GM10847 (cell line): ENCODE data around the gene RGL1.

Experiments used
- POLR2A ChIP-seq: IDR thresholded peaks from 2 replicates; pipeline ENCODE4 v1.6.1; 2011; ENCODE audit not compliant: insufficient read length; ENCODE audit errors: extremely low read depth

Gene RGL1

GRCh38 chr1:183903101-183903500 lies 98.2 kb downstream of the RGL1 start:
- no peak for TF ChIP-seq POLR2A

GRCh38 chr1:183905508-183906113 lies 100.7 kb downstream of the RGL1 start:
- no peak for TF ChIP-seq POLR2A

GRCh38 chr1:183907070-183907469 lies 102.2 kb downstream of the RGL1 start:
- no peak for TF ChIP-seq POLR2A

- no peak for TF ChIP-seq POLR2A
These were observed 103.2 kb downstream of the RGL1 start for GRCh38 chr1:183908079-183908478.

GRCh38 chr1:183909672-183910071 lies 104.8 kb downstream of the RGL1 start:
- no peak for TF ChIP-seq POLR2A

GRCh38 chr1:183910845-183911244 lies 105.9 kb downstream of the RGL1 start:
- TF ChIP-seq POLR2A, result no peak

GRCh38 chr1:183911285-183911684 lies 106.4 kb downstream of the RGL1 start:
- TF ChIP-seq POLR2A, result no peak

- TF ChIP-seq POLR2A, result no peak
These were observed 107.5 kb downstream of the RGL1 start for GRCh38 chr1:183912265-183912886.

- TF ChIP-seq POLR2A, result no peak
These were observed 108.7 kb downstream of the RGL1 start for GRCh38 chr1:183913567-183913993.

- TF ChIP-seq POLR2A, result no peak
These were observed 109.4 kb downstream of the RGL1 start for GRCh38 chr1:183914276-183914675.

- no peak for TF ChIP-seq POLR2A
These were observed 110.0 kb downstream of the RGL1 start for GRCh38 chr1:183914891-183915290.

GRCh38 chr1:183915625-183916510 lies 110.9 kb downstream of the RGL1 start:
- TF ChIP-seq POLR2A, result no peak

GRCh38 chr1:183916574-183916973 lies 111.7 kb downstream of the RGL1 start:
- no peak for TF ChIP-seq POLR2A

GRCh38 chr1:183918589-183918988 lies 113.7 kb downstream of the RGL1 start:
- TF ChIP-seq POLR2A, result no peak

GRCh38 chr1:183920651-183921050 lies 115.7 kb downstream of the RGL1 start:
- no peak for TF ChIP-seq POLR2A

GRCh38 chr1:183922197-183922596 lies 117.3 kb downstream of the RGL1 start:
- no peak for TF ChIP-seq POLR2A
